ENCODE data around the gene AATF. TPM values are rescaled to one million over a fixed set of nuclear protein-coding genes. Genes with fewer than 3 reads are reported as not detected.

AATF gene
- total RNA-seq, 1 donor from 2014 or later = 21.1 TPM

GRCh38 chr17:36931096-36931696 lies 17.6 kb upstream of the AATF start:
- Histone ChIP-seq H3K9me3 (no peaks in the 10 kb centered on the region), H3K27me3 (peaks cover 43% of the 10 kb centered on the region), H3K27ac (no peak overlapping the region), H3K36me3 (no peaks in the 10 kb centered on the region), H3K4me1 (peaks cover 45% of the 10 kb centered on the region), H3K4me3 (no peak overlapping the region)
- intact Hi-C loops (cut with DNase I) = no loop called here
- TF ChIP-seq POLR2AphosphoS5 (IDR thresholded peaks at IDR 0.05; ENCODE audit: insufficient read depth in 1 of 2, low read depth in 1 of 2) (no peak), POLR2A (IDR thresholded peaks at IDR 0.05) (no peak), CTCF (IDR thresholded peaks at IDR 0.05) (no peak)
- DNase-seq (ENCODE audit: extremely low spot score in 2 of 2) = no peak

- Histone ChIP-seq H3K27ac (no peak overlapping the region), H3K4me3 (no peak overlapping the region), H3K27me3 (peaks cover 50% of the 10 kb centered on the region), H3K36me3 (no peaks in the 10 kb centered on the region), H3K4me1 (peaks cover 52% of the 10 kb centered on the region), H3K9me3 (no peaks in the 10 kb centered on the region)
- intact Hi-C loops (cut with DNase I) = no loop called here
- TF ChIP-seq CTCF (IDR thresholded peaks at IDR 0.05) (no peak), POLR2AphosphoS5 (IDR thresholded peaks at IDR 0.05; ENCODE audit: insufficient read depth in 1 of 2, low read depth in 1 of 2) (no peak), POLR2A (IDR thresholded peaks at IDR 0.05) (no peak)
- DNase-seq (ENCODE audit: extremely low spot score in 2 of 2) = no peak
Observed at GRCh38 chr17:36931697-36932382, 16.9 kb upstream of the AATF start.

GRCh38 chr17:36932383-36932693 lies 16.4 kb upstream of the AATF start:
- TF ChIP-seq POLR2A (IDR thresholded peaks at IDR 0.05) = no peak
- DNase-seq (ENCODE audit: extremely low spot score in 2 of 2) = no peak
- no peaks in the 10 kb centered on the region for H3K9me3 ChIP-seq
- no peak overlapping the region for H3K4me3 ChIP-seq
- H3K36me3 ChIP-seq = no peaks in the 10 kb centered on the region
- peaks cover 54% of the 10 kb centered on the region for H3K27me3 ChIP-seq
- intact Hi-C loops (cut with DNase I) = no loop called here
- peaks cover 56% of the 10 kb centered on the region for H3K4me1 ChIP-seq
- H3K27ac ChIP-seq = no peak overlapping the region

- no peaks in the 10 kb centered on the region for H3K9me3 ChIP-seq
- no peak for TF ChIP-seq POLR2A (IDR thresholded peaks at IDR 0.05)
- no peak for TF ChIP-seq CTCF (IDR thresholded peaks at IDR 0.05)
- TF ChIP-seq POLR2AphosphoS5 (IDR thresholded peaks at IDR 0.05; ENCODE audit: insufficient read depth in 1 of 2, low read depth in 1 of 2) = no peak
- peaks cover 55% of the 10 kb centered on the region for H3K27me3 ChIP-seq
- no peak for DNase-seq (ENCODE audit: extremely low spot score in 2 of 2)
- H3K27ac ChIP-seq = no peak overlapping the region
- no peak overlapping the region for H3K4me3 ChIP-seq
- intact Hi-C loops (cut with DNase I) = no loop called here
- peaks cover 62% of the 10 kb centered on the region for H3K4me1 ChIP-seq
- no peaks in the 10 kb centered on the region for H3K36me3 ChIP-seq
Observed at GRCh38 chr17:36932694-36933511, 15.9 kb upstream of the AATF start.

- intact Hi-C loops (cut with DNase I) = no loop called here
- no peak for TF ChIP-seq CTCF (IDR thresholded peaks at IDR 0.05)
- no peak for TF ChIP-seq POLR2A (IDR thresholded peaks at IDR 0.05)
- no peak for TF ChIP-seq POLR2AphosphoS5 (IDR thresholded peaks at IDR 0.05; ENCODE audit: insufficient read depth in 1 of 2, low read depth in 1 of 2)
- Histone ChIP-seq H3K27me3 (peaks cover 53% of the 10 kb centered on the region), H3K9me3 (no peaks in the 10 kb centered on the region), H3K36me3 (no peaks in the 10 kb centered on the region), H3K27ac (no peak overlapping the region), H3K4me3 (no peak overlapping the region), H3K4me1 (peaks cover 69% of the 10 kb centered on the region)
- no peak for DNase-seq (ENCODE audit: extremely low spot score in 2 of 2)
Observed at GRCh38 chr17:36933512-36934143, 15.1 kb upstream of the AATF start.
